GM18873 (cell line): ENCODE data around the gene DPRX.
"Not testable (repeated sequence)": the region's sequence is repeated elsewhere in the genome, so short reads cannot be mapped to it uniquely, and the experiment has no call there.

ENCODE experiments used
- ATAC-seq: cut with Tn5 transposase; IDR thresholded peaks from one replicate; pipeline ENCODE4 v1.9.1; 2021; ENCODE audit warnings: mild to moderate bottlenecking, moderate library complexity, moderate number of reproducible peaks; ENCODE audit not compliant: unreplicated experiment, low FRiP score

The DPRX gene

GRCh38 chr19:53644061-53644816 is 12.4 kb downstream of the DPRX start:
- ATAC-seq = no peak

- ATAC-seq = no peak
Observed at GRCh38 chr19:53646144-53646543, 14.3 kb downstream of the DPRX start.

- no peak for ATAC-seq
Observed at GRCh38 chr19:53647350-53647749, 15.6 kb downstream of the DPRX start.

- ATAC-seq = no peak
Observed at GRCh38 chr19:53647792-53648191, 16.0 kb downstream of the DPRX start.

- no peak for ATAC-seq
Observed at GRCh38 chr19:53649746-53650593, 18.2 kb downstream of the DPRX start.

DNA sequence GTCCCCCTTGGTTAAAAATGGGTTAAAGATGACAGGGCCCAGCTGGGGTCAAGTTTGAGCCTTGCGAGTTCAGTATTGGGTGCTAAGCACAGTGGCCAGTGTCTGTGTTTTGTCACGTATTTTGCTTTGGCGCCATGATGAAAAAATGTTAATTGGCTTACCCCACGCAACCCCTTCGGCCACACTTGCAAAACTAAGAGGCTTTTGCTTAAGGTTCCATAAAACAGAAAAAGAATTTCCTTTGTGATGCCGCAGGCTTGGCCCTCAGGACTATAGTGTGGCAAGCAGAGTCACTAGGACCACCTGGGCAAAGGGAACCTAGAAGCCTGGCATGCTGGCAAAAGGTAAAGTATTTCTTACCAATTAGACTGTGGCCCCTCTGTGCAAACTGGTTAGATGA is 20.7 kb downstream of the DPRX start:
- no peak for ATAC-seq

GRCh38 chr19:53655042-53655665 is 23.4 kb downstream of the DPRX start:
- no peak for ATAC-seq

DNA sequence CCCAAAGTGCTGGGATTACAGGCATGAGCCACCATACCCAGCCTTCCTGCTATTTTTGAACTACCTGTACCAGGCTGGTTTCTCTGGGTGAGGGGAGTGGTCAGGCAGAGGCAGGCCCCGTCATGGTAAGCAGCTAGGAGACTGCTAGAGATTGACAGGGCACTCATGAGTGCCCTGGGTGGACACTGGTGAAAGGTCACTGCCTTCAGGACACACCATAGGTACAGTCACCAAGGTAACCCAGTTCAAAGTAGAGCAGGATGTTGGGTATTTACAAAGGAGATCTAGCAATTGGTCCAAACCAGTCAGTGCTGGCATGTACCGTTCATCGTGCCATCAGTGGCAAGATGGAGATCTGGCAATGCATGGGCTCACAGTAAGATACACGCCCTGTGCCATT is 25.5 kb downstream of the DPRX start:
- no peak for ATAC-seq

DNA sequence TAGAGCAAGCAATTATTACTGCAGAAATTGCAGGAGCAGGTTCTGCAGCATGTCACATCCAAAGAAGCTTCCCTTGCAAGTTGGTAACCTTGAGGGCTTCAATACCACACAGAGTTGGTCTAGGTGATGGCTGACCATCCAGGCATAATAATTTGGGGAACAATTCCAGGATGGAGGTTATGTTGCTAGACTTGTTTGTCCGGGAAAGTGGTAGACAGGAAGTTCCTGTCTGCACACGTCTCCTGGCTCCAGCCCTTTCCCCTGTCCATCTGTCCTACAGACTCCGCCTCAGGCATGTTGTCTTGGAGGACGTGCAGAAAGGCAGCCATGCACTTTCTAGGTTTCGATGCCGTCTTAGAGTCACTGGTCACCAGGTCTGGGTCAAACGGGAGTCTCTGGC is 26.0 kb downstream of the DPRX start:
- no peak for ATAC-seq

- ATAC-seq = no peak
Observed at GRCh38 chr19:53659292-53659691, 27.5 kb downstream of the DPRX start.

DNA sequence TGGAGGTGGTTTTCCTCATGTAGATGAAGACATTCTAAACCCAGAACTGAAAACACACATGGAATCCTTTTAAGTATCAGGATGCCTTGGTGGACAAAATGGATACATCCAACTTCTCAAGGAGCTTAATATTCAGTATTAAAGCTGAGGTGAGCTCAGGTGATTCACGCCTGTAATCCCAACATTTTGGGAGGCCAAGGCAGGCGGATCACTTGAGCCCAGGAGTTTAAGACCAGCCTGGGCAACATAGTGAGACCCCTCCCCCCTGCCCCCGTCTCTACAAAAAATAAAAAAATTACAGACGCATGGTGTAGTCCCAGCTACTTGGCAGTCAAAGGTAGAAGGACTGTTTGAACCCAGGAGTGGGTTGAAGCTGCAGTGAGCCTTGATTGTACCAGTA is 28.8 kb downstream of the DPRX start:
- ATAC-seq = no peak

- ATAC-seq = no peak
Observed at GRCh38 chr19:53662209-53662608, 30.4 kb downstream of the DPRX start.

- ATAC-seq = no peak
Observed at GRCh38 chr19:53664152-53664551, 32.4 kb downstream of the DPRX start.

DNA sequence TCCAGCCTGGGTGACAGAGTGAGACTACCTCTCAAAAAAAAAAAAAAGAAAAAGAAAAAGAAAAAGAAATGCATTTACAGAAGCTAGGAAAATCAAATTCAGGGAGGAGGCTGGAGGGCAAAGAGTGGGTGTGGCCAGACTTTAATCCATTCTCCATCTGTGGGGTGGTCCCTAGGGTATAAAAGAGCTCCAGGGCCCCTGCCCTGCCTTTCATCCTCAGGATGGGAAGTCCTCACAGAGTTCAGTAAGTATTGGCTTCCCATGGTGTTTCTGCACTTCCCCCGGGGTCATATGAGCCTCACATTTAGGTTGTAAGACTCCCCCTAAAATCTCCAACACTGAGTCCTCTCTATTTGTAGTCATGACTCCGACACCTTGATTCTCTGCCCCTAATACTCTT is 33.0 kb downstream of the DPRX start:
- ATAC-seq = no peak

DNA sequence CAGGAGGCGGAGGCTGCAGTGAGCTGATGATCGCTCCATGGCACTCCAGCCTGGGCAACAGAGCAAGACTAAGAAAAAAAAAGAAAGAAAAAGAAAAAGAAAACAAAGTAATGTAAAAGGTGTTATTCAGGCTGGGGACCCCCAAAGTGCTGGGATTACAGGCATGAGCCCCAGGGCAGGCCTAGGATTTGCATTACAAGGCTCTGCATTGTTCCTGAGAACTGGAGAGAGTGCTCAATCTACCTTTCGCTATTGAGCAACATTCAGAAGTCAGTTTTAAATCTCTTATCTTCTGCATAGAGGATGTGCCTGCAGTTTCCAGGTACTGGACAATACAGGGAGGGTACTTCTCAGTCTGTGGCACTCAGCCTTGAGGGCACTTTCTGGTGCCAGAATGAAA is 34.5 kb downstream of the DPRX start:
- not testable (repeated sequence) for ATAC-seq

- not testable (repeated sequence) for ATAC-seq
Observed at GRCh38 chr19:53668804-53669203, 37.0 kb downstream of the DPRX start.

DNA sequence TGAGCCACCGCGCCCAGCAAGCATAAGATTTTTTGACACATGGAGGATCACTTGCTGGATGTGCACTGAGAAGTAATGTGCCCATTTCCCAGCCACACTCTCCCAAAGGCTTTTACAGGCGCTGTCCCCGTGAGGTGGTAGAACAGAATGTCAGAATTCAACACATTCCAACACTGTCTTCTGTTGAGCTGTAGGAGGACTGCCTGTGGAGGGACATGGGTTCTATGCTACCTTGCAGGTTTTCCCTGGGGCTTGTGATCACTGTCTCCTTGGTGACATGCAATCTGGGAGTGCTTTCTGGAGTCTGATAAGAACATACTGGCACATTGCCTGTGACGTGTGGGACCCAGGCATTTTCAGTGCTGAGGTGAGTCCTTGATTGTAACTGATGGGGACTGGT is 38.5 kb downstream of the DPRX start:
- ATAC-seq = no peak

- ATAC-seq = no peak
Observed at GRCh38 chr19:53671663-53672062, 39.9 kb downstream of the DPRX start.
